HEK293 (cell line): ENCODE data around the gene TTLL4.

ENCODE experiments used
- CTCF ChIA-PET: fragments of 350-600 bp; formaldehyde crosslinking; extraction: SDS; loops from one replicate; lab custom pipeline; 2021; ENCODE audit warnings: antibody characterized with exemption; lab: Yijun Ruan, JAX
- POLR2A ChIA-PET: fragments of 300-600 bp; formaldehyde crosslinking; extraction: SDS; loops from one replicate; lab custom pipeline; 2020; ENCODE audit warnings: antibody characterized with exemption, inconsistent platforms; lab: Yijun Ruan, JAX
- H3K27ac ChIP-seq: fragments of 200-500 bp; sonication (Bioruptor generic); 2 replicates; pipeline ENCODE4 v1.5.1; 2014; ENCODE audit warnings: low read depth, low read length, control low read depth, inconsistent platforms; ENCODE audit errors: extremely low read depth
- H3K36me3 ChIP-seq, 2 experiments: fragments of 200-500 bp in 1 of 2; sonication (Bioruptor generic) in 1 of 2; 1 replicate in 1 of 2; 2 replicates in 1 of 2; pipeline ENCODE4 v1.5.1; 2014 to 2017; ENCODE audit warnings: inconsistent platforms in 2 of 2, low read length in 2 of 2; ENCODE audit not compliant: control insufficient read depth in 2 of 2, insufficient read depth in 1 of 2
- H3K4me1 ChIP-seq: fragments of 200-500 bp; sonication (Bioruptor generic); 2 replicates; pipeline ENCODE4 v1.5.1; 2014; ENCODE audit warnings: mild to moderate bottlenecking, low read length, inconsistent platforms; ENCODE audit not compliant: control insufficient read depth, insufficient read depth
- H3K4me3 ChIP-seq: 2 replicates; pipeline ENCODE4 v1.5.1; 2011; ENCODE audit warnings: low read depth, mild to moderate bottlenecking, control low read depth, low read length, moderate library complexity
- H3K9me3 ChIP-seq: fragments of 200-500 bp; sonication (Bioruptor generic); 2 replicates; pipeline ENCODE4 v1.5.1; 2014; ENCODE audit warnings: low read depth, low read length, inconsistent platforms; ENCODE audit not compliant: control insufficient read depth, insufficient read depth
- BCL11A ChIP-seq: fragments of 450-650 bp; formaldehyde crosslinking; IDR thresholded peaks from 2 replicates; pipeline ENCODE4 v1.5.1; 2016; ENCODE audit warnings: low read depth, missing biosample characterization, missing genetic modification characterization
- GLIS1 ChIP-seq: fragments of 450-650 bp; formaldehyde crosslinking; IDR thresholded peaks from 2 replicates; pipeline ENCODE4 v1.5.1; 2016; ENCODE audit warnings: missing biosample characterization, missing genetic modification characterization
- KLF10 ChIP-seq: fragments of 450-650 bp; IDR thresholded peaks from 2 replicates; pipeline ENCODE4 v1.5.1; 2018; ENCODE audit warnings: missing biosample characterization, mild to moderate bottlenecking, missing genetic modification characterization
- TRIM28 ChIP-seq: IDR thresholded peaks from 2 replicates; pipeline ENCODE4 v1.6.1; 2011; ENCODE audit warnings: low read length, control low read depth, borderline replicate concordance
- YY2 ChIP-seq: fragments of 450-650 bp; formaldehyde crosslinking; IDR thresholded peaks from 2 replicates; pipeline ENCODE4 v1.5.1; 2016; ENCODE audit warnings: missing biosample characterization, missing genetic modification characterization
- ZBTB10 ChIP-seq: fragments of 450-650 bp; formaldehyde crosslinking; IDR thresholded peaks from 2 replicates; pipeline ENCODE4 v1.5.1; 2016; ENCODE audit warnings: missing biosample characterization, missing genetic modification characterization
- ZBTB7A ChIP-seq: fragments of 450-650 bp; formaldehyde crosslinking; IDR thresholded peaks from 2 replicates; pipeline ENCODE4 v1.5.1; 2016; ENCODE audit warnings: low read depth, missing biosample characterization, missing genetic modification characterization
- ZNF112 ChIP-seq: fragments of 450-650 bp; formaldehyde crosslinking; IDR thresholded peaks from 2 replicates; pipeline ENCODE4 v1.5.0; 2017; ENCODE audit warnings: missing biosample characterization, missing genetic modification characterization
- ZNF132 ChIP-seq: fragments of 450-650 bp; formaldehyde crosslinking; IDR thresholded peaks from 2 replicates; pipeline ENCODE4 v1.5.1; 2017; ENCODE audit warnings: missing biosample characterization, missing genetic modification characterization, borderline replicate concordance
- ZNF146 ChIP-seq: fragments of 450-650 bp; formaldehyde crosslinking; IDR thresholded peaks from 2 replicates; pipeline ENCODE4 v1.5.1; 2016; ENCODE audit warnings: missing biosample characterization, missing genetic modification characterization
- ZNF2 ChIP-seq: fragments of 450-650 bp; formaldehyde crosslinking; IDR thresholded peaks from 2 replicates; pipeline ENCODE4 v1.5.1; 2016; ENCODE audit warnings: missing biosample characterization, missing genetic modification characterization
- ZNF202 ChIP-seq: fragments of 450-650 bp; formaldehyde crosslinking; IDR thresholded peaks from 2 replicates; pipeline ENCODE4 v1.5.1; 2016; ENCODE audit warnings: missing biosample characterization, missing genetic modification characterization, borderline replicate concordance
- ZNF23 ChIP-seq: fragments of 450-650 bp; formaldehyde crosslinking; IDR thresholded peaks from 2 replicates; pipeline ENCODE4 v1.5.1; 2016; ENCODE audit warnings: missing biosample characterization, missing genetic modification characterization, borderline replicate concordance
- ZNF324 ChIP-seq: fragments of 450-650 bp; formaldehyde crosslinking; IDR thresholded peaks from 2 replicates; pipeline ENCODE4 v1.5.1; 2016; ENCODE audit warnings: missing biosample characterization, missing genetic modification characterization
- ZNF394 ChIP-seq: fragments of 450-650 bp; formaldehyde crosslinking; IDR thresholded peaks from 2 replicates; pipeline ENCODE4 v1.5.1; 2016; ENCODE audit warnings: missing biosample characterization, missing genetic modification characterization, mild to moderate bottlenecking, moderate library complexity, borderline replicate concordance
- ZNF449 ChIP-seq: fragments of 450-650 bp; formaldehyde crosslinking; IDR thresholded peaks from 2 replicates; pipeline ENCODE4 v1.5.1; 2017; ENCODE audit warnings: missing biosample characterization, mild to moderate bottlenecking, missing genetic modification characterization, moderate library complexity
- ZNF596 ChIP-seq: fragments of 450-650 bp; IDR thresholded peaks from 2 replicates; pipeline ENCODE4 v1.5.0; 2018; ENCODE audit warnings: missing biosample characterization, mild to moderate bottlenecking, missing genetic modification characterization, moderate library complexity
- ZNF658 ChIP-seq: fragments of 450-650 bp; formaldehyde crosslinking; IDR thresholded peaks from 2 replicates; pipeline ENCODE4; 2016; ENCODE audit warnings: missing biosample characterization, missing genetic modification characterization
- ZNF664 ChIP-seq: fragments of 450-650 bp; formaldehyde crosslinking; IDR thresholded peaks from 2 replicates; pipeline ENCODE4 v1.5.1; 2016; ENCODE audit warnings: missing biosample characterization, missing genetic modification characterization
- TF ChIP-seq, protein P1 (sequence below): fragments of 450-650 bp; formaldehyde crosslinking; IDR thresholded peaks from 2 replicates; pipeline ENCODE4 v1.5.1; 2016; ENCODE audit warnings: missing biosample characterization, missing genetic modification characterization, borderline replicate concordance
- TF ChIP-seq, protein P2 (sequence below): fragments of 450-650 bp; formaldehyde crosslinking; conservative IDR thresholded peaks from 2 replicates; pipeline ENCODE4 v1.5.1; 2016; ENCODE audit warnings: low read depth, missing biosample characterization, missing genetic modification characterization
- TF ChIP-seq, protein P3 (sequence below): fragments of 450-650 bp; formaldehyde crosslinking; IDR thresholded peaks from 2 replicates; pipeline ENCODE4 v1.5.1; 2016; ENCODE audit warnings: missing biosample characterization, missing genetic modification characterization

Gene TTLL4

DNA sequence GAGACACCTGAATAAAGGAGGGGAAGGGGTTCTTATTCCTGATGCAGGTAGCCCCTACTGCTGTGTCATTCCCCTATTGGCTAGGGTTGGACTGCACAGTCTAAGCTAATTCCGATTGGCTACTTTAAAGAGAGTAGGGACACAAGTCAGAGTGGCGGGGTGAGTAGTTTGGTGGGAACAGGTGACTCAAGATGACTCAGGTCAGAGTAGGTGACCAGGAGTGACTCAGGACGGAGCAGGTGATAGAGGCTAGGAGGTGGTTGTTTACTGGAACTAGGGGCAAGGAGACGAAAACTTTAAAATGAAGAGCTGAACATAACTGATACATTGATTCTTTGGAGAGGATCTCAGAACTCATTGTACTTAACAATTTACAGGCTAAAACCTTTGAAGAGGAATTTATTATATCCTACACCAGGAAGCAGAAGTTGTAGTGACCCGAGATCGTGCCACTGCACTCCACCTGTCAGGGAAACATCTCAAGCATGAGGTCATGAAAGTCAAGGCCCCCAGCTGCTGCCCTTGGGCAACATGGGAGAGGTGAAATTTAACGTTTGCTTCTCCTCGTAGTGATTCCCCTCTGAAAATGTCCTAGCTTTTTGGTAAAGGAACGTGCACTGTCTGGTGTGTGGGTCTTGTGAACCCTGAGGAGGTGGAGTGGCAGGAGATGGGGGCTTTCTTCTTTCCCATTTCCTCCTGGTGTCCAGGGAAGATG is 66.8 kb downstream of the TTLL4 start (continued):
- TF ChIP-seq ZNF112 (no peak), YY2 (tag by site-specific recombination) (no peak), ZNF132 (tag by site-specific recombination) (no peak), ZBTB7A (tag by site-specific recombination) (no peak), KLF10 (no peak), ZNF324 (no peak)
- TF ChIP-seq, protein P1, sequence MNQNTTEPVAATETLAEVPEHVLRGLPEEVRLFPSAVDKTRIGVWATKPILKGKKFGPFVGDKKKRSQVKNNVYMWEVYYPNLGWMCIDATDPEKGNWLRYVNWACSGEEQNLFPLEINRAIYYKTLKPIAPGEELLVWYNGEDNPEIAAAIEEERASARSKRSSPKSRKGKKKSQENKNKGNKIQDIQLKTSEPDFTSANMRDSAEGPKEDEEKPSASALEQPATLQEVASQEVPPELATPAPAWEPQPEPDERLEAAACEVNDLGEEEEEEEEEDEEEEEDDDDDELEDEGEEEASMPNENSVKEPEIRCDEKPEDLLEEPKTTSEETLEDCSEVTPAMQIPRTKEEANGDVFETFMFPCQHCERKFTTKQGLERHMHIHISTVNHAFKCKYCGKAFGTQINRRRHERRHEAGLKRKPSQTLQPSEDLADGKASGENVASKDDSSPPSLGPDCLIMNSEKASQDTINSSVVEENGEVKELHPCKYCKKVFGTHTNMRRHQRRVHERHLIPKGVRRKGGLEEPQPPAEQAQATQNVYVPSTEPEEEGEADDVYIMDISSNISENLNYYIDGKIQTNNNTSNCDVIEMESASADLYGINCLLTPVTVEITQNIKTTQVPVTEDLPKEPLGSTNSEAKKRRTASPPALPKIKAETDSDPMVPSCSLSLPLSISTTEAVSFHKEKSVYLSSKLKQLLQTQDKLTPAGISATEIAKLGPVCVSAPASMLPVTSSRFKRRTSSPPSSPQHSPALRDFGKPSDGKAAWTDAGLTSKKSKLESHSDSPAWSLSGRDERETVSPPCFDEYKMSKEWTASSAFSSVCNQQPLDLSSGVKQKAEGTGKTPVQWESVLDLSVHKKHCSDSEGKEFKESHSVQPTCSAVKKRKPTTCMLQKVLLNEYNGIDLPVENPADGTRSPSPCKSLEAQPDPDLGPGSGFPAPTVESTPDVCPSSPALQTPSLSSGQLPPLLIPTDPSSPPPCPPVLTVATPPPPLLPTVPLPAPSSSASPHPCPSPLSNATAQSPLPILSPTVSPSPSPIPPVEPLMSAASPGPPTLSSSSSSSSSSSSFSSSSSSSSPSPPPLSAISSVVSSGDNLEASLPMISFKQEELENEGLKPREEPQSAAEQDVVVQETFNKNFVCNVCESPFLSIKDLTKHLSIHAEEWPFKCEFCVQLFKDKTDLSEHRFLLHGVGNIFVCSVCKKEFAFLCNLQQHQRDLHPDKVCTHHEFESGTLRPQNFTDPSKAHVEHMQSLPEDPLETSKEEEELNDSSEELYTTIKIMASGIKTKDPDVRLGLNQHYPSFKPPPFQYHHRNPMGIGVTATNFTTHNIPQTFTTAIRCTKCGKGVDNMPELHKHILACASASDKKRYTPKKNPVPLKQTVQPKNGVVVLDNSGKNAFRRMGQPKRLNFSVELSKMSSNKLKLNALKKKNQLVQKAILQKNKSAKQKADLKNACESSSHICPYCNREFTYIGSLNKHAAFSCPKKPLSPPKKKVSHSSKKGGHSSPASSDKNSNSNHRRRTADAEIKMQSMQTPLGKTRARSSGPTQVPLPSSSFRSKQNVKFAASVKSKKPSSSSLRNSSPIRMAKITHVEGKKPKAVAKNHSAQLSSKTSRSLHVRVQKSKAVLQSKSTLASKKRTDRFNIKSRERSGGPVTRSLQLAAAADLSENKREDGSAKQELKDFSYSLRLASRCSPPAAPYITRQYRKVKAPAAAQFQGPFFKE (tag by site-specific recombination) = no peak

DNA sequence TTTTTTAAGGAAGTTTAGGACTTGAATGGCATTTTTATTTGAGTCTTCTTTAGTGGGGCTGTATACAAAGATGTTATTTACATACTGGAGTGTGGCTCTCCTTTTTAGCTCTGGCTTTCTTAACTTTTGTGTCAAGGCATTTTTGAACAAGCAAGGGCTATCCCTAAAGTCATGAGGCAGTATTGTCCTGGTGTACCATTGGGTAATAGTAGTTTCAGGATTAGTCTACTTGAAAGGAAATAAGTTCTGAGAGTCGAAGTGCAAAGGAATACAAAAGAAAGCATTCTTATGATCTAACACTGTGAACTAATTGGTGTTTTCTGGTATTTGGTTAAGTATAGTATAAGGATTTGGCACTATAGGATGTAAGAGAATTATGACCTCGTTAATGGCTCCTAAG is 69.4 kb downstream of the TTLL4 start:
- H3K4me1 ChIP-seq = no peaks in the 10 kb centered on the region
- H3K27ac ChIP-seq = no peak overlapping the region
- ChIA-PET CTCF (interaction anchor here (0.6 kb wide), 1 partner anchor 49 kb away, joined by 3 read pairs; no protein-coding TSS in a partner anchor), POLR2A (no interaction called here)
- H3K36me3 ChIP-seq = no peaks in the 10 kb centered on the region
- no peaks in the 10 kb centered on the region for H3K9me3 ChIP-seq
- no peak overlapping the region for H3K4me3 ChIP-seq
- TF ChIP-seq ZNF658 (tag by site-specific recombination) (no peak), TRIM28 (no peak), ZNF394 (tag by site-specific recombination) (no peak), ZNF146 (no peak), ZBTB10 (no peak), ZNF449 (tag by site-specific recombination) (no peak), ZNF664 (no peak), ZNF132 (tag by site-specific recombination) (no peak), GLIS1 (tag by site-specific recombination) (no peak), BCL11A (tag by site-specific recombination) (no peak), ZNF23 (tag by site-specific recombination) (no peak), ZNF2 (tag by site-specific recombination) (no peak), ZNF202 (tag by site-specific recombination) (no peak), ZNF596 (tag by site-specific recombination) (no peak)
- TF ChIP-seq, protein P2, sequence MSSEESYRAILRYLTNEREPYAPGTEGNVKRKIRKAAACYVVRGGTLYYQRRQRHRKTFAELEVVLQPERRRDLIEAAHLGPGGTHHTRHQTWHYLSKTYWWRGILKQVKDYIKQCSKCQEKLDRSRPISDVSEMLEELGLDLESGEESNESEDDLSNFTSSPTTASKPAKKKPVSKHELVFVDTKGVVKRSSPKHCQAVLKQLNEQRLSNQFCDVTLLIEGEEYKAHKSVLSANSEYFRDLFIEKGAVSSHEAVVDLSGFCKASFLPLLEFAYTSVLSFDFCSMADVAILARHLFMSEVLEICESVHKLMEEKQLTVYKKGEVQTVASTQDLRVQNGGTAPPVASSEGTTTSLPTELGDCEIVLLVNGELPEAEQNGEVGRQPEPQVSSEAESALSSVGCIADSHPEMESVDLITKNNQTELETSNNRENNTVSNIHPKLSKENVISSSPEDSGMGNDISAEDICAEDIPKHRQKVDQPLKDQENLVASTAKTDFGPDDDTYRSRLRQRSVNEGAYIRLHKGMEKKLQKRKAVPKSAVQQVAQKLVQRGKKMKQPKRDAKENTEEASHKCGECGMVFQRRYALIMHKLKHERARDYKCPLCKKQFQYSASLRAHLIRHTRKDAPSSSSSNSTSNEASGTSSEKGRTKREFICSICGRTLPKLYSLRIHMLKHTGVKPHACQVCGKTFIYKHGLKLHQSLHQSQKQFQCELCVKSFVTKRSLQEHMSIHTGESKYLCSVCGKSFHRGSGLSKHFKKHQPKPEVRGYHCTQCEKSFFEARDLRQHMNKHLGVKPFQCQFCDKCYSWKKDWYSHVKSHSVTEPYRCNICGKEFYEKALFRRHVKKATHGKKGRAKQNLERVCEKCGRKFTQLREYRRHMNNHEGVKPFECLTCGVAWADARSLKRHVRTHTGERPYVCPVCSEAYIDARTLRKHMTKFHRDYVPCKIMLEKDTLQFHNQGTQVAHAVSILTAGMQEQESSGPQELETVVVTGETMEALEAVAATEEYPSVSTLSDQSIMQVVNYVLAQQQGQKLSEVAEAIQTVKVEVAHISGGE (tag by site-specific recombination) = no peak
- TF ChIP-seq, protein P3, sequence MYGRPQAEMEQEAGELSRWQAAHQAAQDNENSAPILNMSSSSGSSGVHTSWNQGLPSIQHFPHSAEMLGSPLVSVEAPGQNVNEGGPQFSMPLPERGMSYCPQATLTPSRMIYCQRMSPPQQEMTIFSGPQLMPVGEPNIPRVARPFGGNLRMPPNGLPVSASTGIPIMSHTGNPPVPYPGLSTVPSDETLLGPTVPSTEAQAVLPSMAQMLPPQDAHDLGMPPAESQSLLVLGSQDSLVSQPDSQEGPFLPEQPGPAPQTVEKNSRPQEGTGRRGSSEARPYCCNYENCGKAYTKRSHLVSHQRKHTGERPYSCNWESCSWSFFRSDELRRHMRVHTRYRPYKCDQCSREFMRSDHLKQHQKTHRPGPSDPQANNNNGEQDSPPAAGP (tag by site-specific recombination) = no peak
